Smooth muscle cell (in vitro differentiated cells): ENCODE data around the gene RBM10. TPM values are rescaled to one million over a fixed set of nuclear protein-coding genes. Genes with fewer than 3 reads are reported as not detected.

ENCODE experiments used
- DNase-seq: peaks from one replicate; lab custom pipeline; 2025; ENCODE audit not compliant: unreplicated experiment; lab: John Stamatoyannopoulos, UW
- H2AFZ ChIP-seq: fragments of 200-600 bp; sonication (generic); 2 replicates; pipeline ENCODE4 v1.6.0; 2016; ENCODE audit warnings: antibody characterized with exemption, low read depth, mild to moderate bottlenecking
- H3F3A ChIP-seq: fragments of 200-600 bp; sonication (generic); 2 replicates; pipeline ENCODE4 v1.6.0; 2017; ENCODE audit warnings: antibody characterized with exemption, low read depth
- H3K27ac ChIP-seq: fragments of 200-600 bp; sonication (generic); 2 replicates; pipeline ENCODE4 v1.5.1; 2016; ENCODE audit warnings: low read depth, mild to moderate bottlenecking
- H3K27me3 ChIP-seq: fragments of 200-600 bp; sonication (generic); 2 replicates; pipeline ENCODE4 v1.6.1; 2016; ENCODE audit warnings: low read depth, mild to moderate bottlenecking
- H3K36me3 ChIP-seq: fragments of 200-600 bp; sonication (generic); 2 replicates; pipeline ENCODE4 v1.5.1; 2016; ENCODE audit warnings: low read depth
- H3K4me1 ChIP-seq: fragments of 200-600 bp; sonication (generic); 2 replicates; pipeline ENCODE4 v1.5.1; 2016; ENCODE audit warnings: low read depth
- H3K4me2 ChIP-seq: fragments of 200-600 bp; sonication (generic); 2 replicates; pipeline ENCODE4 v1.6.0; 2016; ENCODE audit warnings: mild to moderate bottlenecking
- H3K4me3 ChIP-seq: fragments of 200-600 bp; sonication (generic); 2 replicates; pipeline ENCODE4 v1.5.1; 2016; ENCODE audit warnings: mild to moderate bottlenecking
- H3K79me2 ChIP-seq: fragments of 200-600 bp; sonication (generic); 2 replicates; pipeline ENCODE4 v1.6.0; 2016; ENCODE audit warnings: low read depth, mild to moderate bottlenecking
- H3K9ac ChIP-seq: fragments of 200-600 bp; sonication (generic); 2 replicates; pipeline ENCODE4 v1.6.0; 2016; ENCODE audit warnings: low read depth
- H3K9me3 ChIP-seq: fragments of 200-600 bp; sonication (generic); replicated peaks from 2 replicates; pipeline ENCODE4 v1.5.1; 2016; ENCODE audit warnings: low read depth
- H4K20me1 ChIP-seq: fragments of 200-600 bp; sonication (generic); 2 replicates; pipeline ENCODE4 v1.6.0; 2016; ENCODE audit warnings: low read depth
- WGBS: methylation state at CpG from one replicate; pipeline ENCODE4 v1.1.7; 2016; ENCODE audit warnings: low lambda C conversion rate; 5-methylcytosine and 5-hydroxymethylcytosine counted together
- polyA plus RNA-seq: library from polyadenylated mRNA; unstranded; fragments of >200 nt; fragmentation: Nextera tagmentation; extraction: Ambion mirVana; gene quantifications from 2 replicates; pipeline ENCODE4 v1.2.1, GENCODE V29; 2016
- total RNA-seq: library from RNA; depleted of rRNA; stranded (reverse); fragments of >200 nt; gene quantifications from 2 replicates; pipeline ENCODE4 v1.2.3, GENCODE V29; 2014
- TF ChIP-seq, protein P1 (sequence below): fragments of 200-600 bp; sonication (generic); IDR thresholded peaks from 2 replicates; pipeline ENCODE4 v1.5.1; 2017; ENCODE audit warnings: borderline replicate concordance, mild to moderate bottlenecking, antibody characterized with exemption; ENCODE audit not compliant: insufficient read depth, poor library complexity, severe bottlenecking

RBM10 gene
- total and polyA plus RNA-seq, 2 experiments from 2014 or later: 18.3 to 39.2 TPM

DNA sequence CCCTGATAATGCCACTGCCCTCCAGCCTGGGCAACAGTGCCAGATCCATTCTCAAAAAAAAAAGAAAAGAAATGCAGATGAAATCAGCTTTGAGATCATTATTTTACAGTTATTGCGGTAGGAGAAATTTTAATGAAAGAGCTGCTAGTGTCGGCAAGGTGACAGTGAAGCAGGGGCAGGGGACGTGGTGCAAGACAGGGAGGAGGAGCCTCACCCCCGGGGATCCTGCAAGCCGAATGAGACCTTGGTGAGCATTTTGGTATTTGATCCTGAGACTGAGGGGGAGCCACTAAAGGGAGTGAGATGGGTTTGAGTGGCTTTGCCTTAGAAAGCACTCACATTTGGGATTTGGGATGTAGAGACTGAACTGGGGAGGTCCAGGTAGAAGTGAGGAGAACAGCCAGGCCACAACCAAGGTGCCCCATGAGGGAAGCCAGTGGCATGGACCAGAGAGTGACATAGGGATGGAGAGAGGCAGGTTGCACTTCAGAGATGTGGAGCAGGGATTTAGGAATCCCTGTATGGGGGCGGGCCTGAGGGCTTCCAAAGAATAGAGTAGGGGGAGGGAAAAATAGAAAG, 23.6 kb downstream of the RBM10 start:
- Histone ChIP-seq H3K4me2 (no peak overlapping the region), H3K9me3 (no peaks in the 10 kb centered on the region), H3F3A (no peaks in the 10 kb centered on the region), H3K4me3 (no peak overlapping the region), H3K9ac (no peak overlapping the region), H3K27me3 (no peaks in the 10 kb centered on the region), H4K20me1 (peaks cover 70% of the 10 kb centered on the region), H3K27ac (no peak overlapping the region), H3K36me3 (no peaks in the 10 kb centered on the region), H3K79me2 (peaks cover 34% of the 10 kb centered on the region), H3K4me1 (no peaks in the 10 kb centered on the region), H2AFZ (no peak overlapping the region)
- no peak for DNase-seq
- TF ChIP-seq, protein P1, sequence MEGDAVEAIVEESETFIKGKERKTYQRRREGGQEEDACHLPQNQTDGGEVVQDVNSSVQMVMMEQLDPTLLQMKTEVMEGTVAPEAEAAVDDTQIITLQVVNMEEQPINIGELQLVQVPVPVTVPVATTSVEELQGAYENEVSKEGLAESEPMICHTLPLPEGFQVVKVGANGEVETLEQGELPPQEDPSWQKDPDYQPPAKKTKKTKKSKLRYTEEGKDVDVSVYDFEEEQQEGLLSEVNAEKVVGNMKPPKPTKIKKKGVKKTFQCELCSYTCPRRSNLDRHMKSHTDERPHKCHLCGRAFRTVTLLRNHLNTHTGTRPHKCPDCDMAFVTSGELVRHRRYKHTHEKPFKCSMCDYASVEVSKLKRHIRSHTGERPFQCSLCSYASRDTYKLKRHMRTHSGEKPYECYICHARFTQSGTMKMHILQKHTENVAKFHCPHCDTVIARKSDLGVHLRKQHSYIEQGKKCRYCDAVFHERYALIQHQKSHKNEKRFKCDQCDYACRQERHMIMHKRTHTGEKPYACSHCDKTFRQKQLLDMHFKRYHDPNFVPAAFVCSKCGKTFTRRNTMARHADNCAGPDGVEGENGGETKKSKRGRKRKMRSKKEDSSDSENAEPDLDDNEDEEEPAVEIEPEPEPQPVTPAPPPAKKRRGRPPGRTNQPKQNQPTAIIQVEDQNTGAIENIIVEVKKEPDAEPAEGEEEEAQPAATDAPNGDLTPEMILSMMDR: no peak
- 95% methylated on average over 6 of the region's 6 CpGs for WGBS

DNA sequence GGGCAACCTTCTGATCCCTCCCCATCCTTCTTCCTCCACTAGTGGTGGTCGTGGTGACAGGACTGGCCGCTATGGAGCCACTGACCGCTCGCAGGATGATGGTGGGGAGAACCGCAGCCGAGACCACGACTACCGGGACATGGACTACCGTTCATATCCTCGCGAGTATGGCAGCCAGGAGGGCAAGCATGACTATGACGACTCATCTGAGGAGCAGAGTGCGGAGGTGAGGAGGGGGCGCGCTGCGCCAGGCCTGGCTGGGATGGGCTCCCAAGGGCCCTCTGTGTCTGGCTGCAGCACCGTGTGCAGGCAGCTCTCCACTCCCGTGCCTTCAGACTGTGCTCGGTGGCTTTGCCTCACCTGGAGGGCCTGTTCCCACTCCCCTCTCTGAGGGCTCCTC, 24.3 kb downstream of the RBM10 start:
- H3K79me2 ChIP-seq: peaks cover 29% of the 10 kb centered on the region
- H3K9ac ChIP-seq: no peak overlapping the region
- H3K4me1 ChIP-seq: no peaks in the 10 kb centered on the region
- H3K4me3 ChIP-seq: no peak overlapping the region
- no peak overlapping the region for H2AFZ ChIP-seq
- DNase-seq: no peak
- H3K27me3 ChIP-seq: no peaks in the 10 kb centered on the region
- 93% methylated on average over 18 of the region's 19 CpGs for WGBS
- no peak overlapping the region for H3K4me2 ChIP-seq
- no peaks in the 10 kb centered on the region for H3F3A ChIP-seq
- H4K20me1 ChIP-seq: peaks cover 67% of the 10 kb centered on the region
- no peaks in the 10 kb centered on the region for H3K36me3 ChIP-seq
- TF ChIP-seq, protein P1: no peak
- no peaks in the 10 kb centered on the region for H3K9me3 ChIP-seq
- no peak overlapping the region for H3K27ac ChIP-seq

DNA sequence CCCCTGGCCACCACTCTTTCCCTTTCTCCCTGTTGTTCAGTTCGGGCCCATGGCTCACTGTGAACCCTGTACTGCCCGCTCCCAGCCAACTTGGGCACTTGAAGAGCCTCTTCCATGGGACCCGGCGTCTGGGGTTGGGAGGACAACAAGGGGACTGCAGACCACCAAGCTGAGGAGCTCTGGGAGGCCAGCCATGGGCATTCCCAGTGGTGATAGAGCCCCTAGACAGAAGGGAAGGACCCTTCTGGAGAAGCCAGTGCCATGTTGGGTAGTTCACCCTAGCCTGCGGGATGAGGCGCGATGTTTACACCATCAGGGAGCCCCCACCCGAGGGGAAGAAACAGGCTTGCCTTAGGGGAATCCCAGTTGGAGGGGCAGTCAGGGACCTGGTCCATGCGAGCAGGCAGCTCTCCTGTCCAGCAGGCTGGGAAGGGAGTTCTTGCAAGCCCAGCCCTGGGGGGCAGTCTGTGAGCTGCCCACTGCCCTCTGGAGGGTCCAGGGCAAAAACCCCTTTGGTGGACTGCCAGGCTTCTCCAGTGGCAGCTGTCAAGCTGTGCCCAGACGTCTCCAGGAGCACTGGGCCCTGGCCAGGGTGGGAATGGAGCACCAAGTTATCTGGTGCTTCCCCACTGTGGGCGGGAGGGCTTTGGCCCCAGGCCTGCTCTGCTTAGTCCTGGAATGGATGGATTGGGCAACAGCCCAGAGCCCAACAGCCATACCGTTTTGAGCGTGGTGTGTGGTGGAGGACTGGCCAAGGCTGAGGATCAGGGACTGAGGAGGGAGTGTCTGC, 24.9 kb downstream of the RBM10 start:
- H3K4me1 ChIP-seq: no peaks in the 10 kb centered on the region
- no peak for DNase-seq
- no peaks in the 10 kb centered on the region for H3K36me3 ChIP-seq
- no peak overlapping the region for H2AFZ ChIP-seq
- no peak overlapping the region for H3K9ac ChIP-seq
- no peak overlapping the region for H3K27ac ChIP-seq
- H3K27me3 ChIP-seq: no peaks in the 10 kb centered on the region
- H4K20me1 ChIP-seq: peaks cover 61% of the 10 kb centered on the region
- H3K9me3 ChIP-seq: no peaks in the 10 kb centered on the region
- no peak overlapping the region for H3K4me2 ChIP-seq
- H3F3A ChIP-seq: no peaks in the 10 kb centered on the region
- TF ChIP-seq, protein P1: no peak
- H3K4me3 ChIP-seq: no peak overlapping the region
- 78% methylated on average over 13 of the region's 13 CpGs for WGBS
- peaks cover 22% of the 10 kb centered on the region for H3K79me2 ChIP-seq
